Gastrocnemius medialis (tissue), 4 donors: ENCODE results near the gene CWC27. TPM values are rescaled to one million over a fixed set of nuclear protein-coding genes. Genes with fewer than 3 reads are reported as not detected.

Source experiments
- ATAC-seq, 2 donors: fragments of 150-250 bp; one replicate each; pipeline ENCODE4 v1.9.1; 2016
- DNase-seq, 2 donors: peaks; one replicate each; pipeline ENCODE4 v3.0.0-alpha.2; 2019
- H3K27ac ChIP-seq, 4 donors: fragments of 200-600 bp; sonication (generic); 1 replicate in 1 of 4; 2 replicates in 3 of 4; pipeline ENCODE4 v1.5.1; 2016 to 2018; ENCODE audit warnings: mild to moderate bottlenecking in 2 of 4, moderate library complexity in 1 of 4
- H3K27me3 ChIP-seq, 3 donors: fragments of 200-600 bp; sonication (generic) in 2 of 3; 1 replicate in 1 of 3; 2 replicates in 2 of 3; pipeline versions ENCODE4 v1.5.1 to v1.6.0; 2016 to 2019; ENCODE audit warnings: mild to moderate bottlenecking in 1 of 3, moderate library complexity in 1 of 3
- H3K36me3 ChIP-seq, 2 donors: fragments of 200-600 bp; sonication (generic) in 1 of 2; one replicate each; pipeline ENCODE4 v1.5.1; 2017 to 2018
- H3K4me1 ChIP-seq, 2 donors: fragments of 200-600 bp; sonication (generic) in 1 of 2; one replicate each; pipeline ENCODE4 v1.5.1; 2016 to 2017; ENCODE audit warnings: mild to moderate bottlenecking in 2 of 2
- H3K4me3 ChIP-seq, 4 donors: fragments of 200-600 bp; sonication (generic) in 3 of 4; 1 replicate in 1 of 4; 2 replicates in 3 of 4; pipeline ENCODE4 v1.5.1; 2016 to 2019; ENCODE audit warnings: mild to moderate bottlenecking in 2 of 4
- H3K9me3 ChIP-seq, 3 donors: fragments of 200-600 bp; sonication (generic) in 2 of 3; 1 replicate in 1 of 3; 2 replicates in 2 of 3; pipeline ENCODE4 v1.5.1; 2016 to 2019
- CTCF ChIP-seq, 5 experiments: fragments of 450-650 bp in 3 of 5; fragments of 200-600 bp in 2 of 5; sonication (generic) in 2 of 5; IDR thresholded peaks in 4 of 5; conservative IDR thresholded peaks in 1 of 5; 1 replicate in 4 of 5; 2 replicates in 1 of 5; pipeline ENCODE4 v1.5.1; 2016 to 2019; ENCODE audit warnings: antibody characterized with exemption in 5 of 5, mild to moderate bottlenecking in 3 of 5, moderate library complexity in 3 of 5
- POLR2A ChIP-seq, 2 donors: fragments of 450-650 bp; IDR thresholded peaks; one replicate each; pipeline ENCODE4 v1.6.1; 2017; ENCODE audit warnings: antibody characterized with exemption in 2 of 2, mild to moderate bottlenecking in 2 of 2, moderate library complexity in 2 of 2
- in situ Hi-C, 4 donors: fragments of 200-750 bp; cut with MboI; loops; one replicate each; pipeline versions ENCODE4 v1.15.0 to v1.8.0; 2017; ENCODE audit warnings: low sequenced_read_pairs in 4 of 4
- intact Hi-C: fragments of 100-400 bp; cut with DNase I; formaldehyde crosslinking; loops from one replicate; pipeline ENCODE4 v1.15.1; 2023; ENCODE audit warnings: low total_unique reads
- total RNA-seq, 4 donors: library from RNA; depleted of rRNA; stranded (reverse); fragments of >200 nt; gene quantifications; one replicate each; pipeline versions ENCODE4 v1.1.0 to v1.2.3, GENCODE V29; 2016

Gene CWC27
- total RNA-seq, 4 donors from 2014 or later: 8.4 to 10.7 (median 8.6) TPM

- Histone ChIP-seq H3K27me3 (no peaks in the 10 kb centered on the region), H3K27ac (no peak overlapping the region), H3K9me3 (no peaks in the 10 kb centered on the region), H3K36me3 (no peaks in the 10 kb centered on the region), H3K4me1 (no peaks in the 10 kb centered on the region), H3K4me3 (no peak overlapping the region)
- intact Hi-C loops: no loop called here
- ATAC-seq: no peak
- TF ChIP-seq CTCF (IDR thresholded peaks at IDR 0.05 in 4 of 5, conservative IDR thresholded peaks at IDR 0.05 in 1 of 5) (no peak), POLR2A (IDR thresholded peaks at IDR 0.05) (no peak)
- in situ Hi-C loops: loop anchor here in 1 of 4 donors (25.0 kb wide), 1 partner anchor 229 kb away; no protein-coding TSS in a partner anchor
- no peak for DNase-seq
Observed at GRCh38 chr5:65041296-65042158, 272.8 kb downstream of the CWC27 start.

GRCh38 chr5:65043843-65044359 is 275.2 kb downstream of the CWC27 start:
- DNase-seq (no peak), ATAC-seq (no peak)
- H3K27ac ChIP-seq: no peak overlapping the region
- intact Hi-C loops (no loop called here), in situ Hi-C loops (loop anchor here in 1 of 4 donors (25.0 kb wide), 1 partner anchor 232 kb away; no protein-coding TSS in a partner anchor)
- no peaks in the 10 kb centered on the region for H3K9me3 ChIP-seq
- no peaks in the 10 kb centered on the region for H3K4me1 ChIP-seq
- TF ChIP-seq CTCF (IDR thresholded peaks at IDR 0.05 in 4 of 5, conservative IDR thresholded peaks at IDR 0.05 in 1 of 5) (no peak), POLR2A (IDR thresholded peaks at IDR 0.05) (no peak)
- H3K27me3 ChIP-seq: no peaks in the 10 kb centered on the region
- H3K36me3 ChIP-seq: no peaks in the 10 kb centered on the region
- H3K4me3 ChIP-seq: no peak overlapping the region

- Histone ChIP-seq H3K27ac (no peak overlapping the region), H3K27me3 (no peaks in the 10 kb centered on the region), H3K36me3 (no peaks in the 10 kb centered on the region), H3K9me3 (no peaks in the 10 kb centered on the region), H3K4me3 (no peak overlapping the region), H3K4me1 (no peaks in the 10 kb centered on the region)
- in situ Hi-C loops: loop anchor here in 1 of 4 donors (25.0 kb wide), 1 partner anchor 235 kb away; no protein-coding TSS in a partner anchor
- intact Hi-C loops: no loop called here
- no peak for ATAC-seq
- TF ChIP-seq POLR2A (IDR thresholded peaks at IDR 0.05) (no peak), CTCF (IDR thresholded peaks at IDR 0.05 in 4 of 5, conservative IDR thresholded peaks at IDR 0.05 in 1 of 5) (no peak)
- no peak for DNase-seq
Observed at GRCh38 chr5:65047225-65047624, 278.5 kb downstream of the CWC27 start.

- H3K27ac ChIP-seq: no peak overlapping the region
Observed at GRCh38 chr5:65047948-65048690, 279.4 kb downstream of the CWC27 start.

More at GRCh38 chr5:65047948-65048690, 279.4 kb downstream of the CWC27 start:
- no peaks in the 10 kb centered on the region for H3K4me1 ChIP-seq
- ATAC-seq (no peak), DNase-seq (no peak)
- no peak overlapping the region for H3K4me3 ChIP-seq
- H3K36me3 ChIP-seq: no peaks in the 10 kb centered on the region
- no peaks in the 10 kb centered on the region for H3K27me3 ChIP-seq
- intact Hi-C loops (no loop called here), in situ Hi-C loops (loop anchor here in 1 of 4 donors (25.0 kb wide), 1 partner anchor 236 kb away; no protein-coding TSS in a partner anchor)
- TF ChIP-seq POLR2A (IDR thresholded peaks at IDR 0.05): no peak
- no peak for TF ChIP-seq CTCF (IDR thresholded peaks at IDR 0.05 in 4 of 5, conservative IDR thresholded peaks at IDR 0.05 in 1 of 5)
- H3K9me3 ChIP-seq: no peaks in the 10 kb centered on the region
